Heart left ventricle (tissue), 13 donors: ENCODE results near the gene EPHA7.

ENCODE experiments used
- CTCF ChIP-seq, 12 donors: fragments of 200-600 bp; sonication (generic) in 4 of 12; IDR thresholded peaks; one replicate each; pipeline versions ENCODE4 v1.5.0 to v1.8.0; 2018 to 2022; ENCODE audit warnings: antibody characterized with exemption in 12 of 12, mild to moderate bottlenecking in 5 of 12
- POLR2A ChIP-seq, 2 donors: fragments of 450-650 bp; IDR thresholded peaks; one replicate each; pipeline ENCODE4 v1.6.1; 2017; ENCODE audit warnings: antibody characterized with exemption in 2 of 2, mild to moderate bottlenecking in 2 of 2, moderate library complexity in 2 of 2
- donor health status: ischemic (EF 13 %, LVEDD 7.1; RV severe dilation, severe dysfunction).
- donor health status: DM: no; HTN: yes; CAD: no.
- donor health status: DM: no; HTN: no; CAD: no.
- donor health status: ischemic (EF 25% LVEDD 6.9; RV normal size, moderate dysfunction).
- donor health status: ischemic (EF 25% LVEDD 5.7; RV mildly dilated, moderate dysfunction).
- donor health status: ischemic (EF 35%, LVEDD 5.7; RV mildly dilated, moderate dysfunction).
- donor health status: nonischemic (EF 11% LVEDD 7.7; RV severe dilation, severe dysfunction).
- donor health status: DM: yes; HTN: yes; CAD: no.
- donor health status: PGD.
- donor health status: ischemic (EF 29% LVEDD 5.4; RV normal size, mild dysfunction).
- donor health status: nonischemic (EF 23%, LVEDD 6.1; RV moderate dilation, normal function).

GRCh38 chr6:93412452-93412851 is 6.9 kb downstream of the EPHA7 start:
- TF ChIP-seq CTCF (IDR thresholded peaks at IDR 0.05) (no peak), POLR2A (IDR thresholded peaks at IDR 0.05) (no peak)
